ENCODE data around the gene MET. TPM values are rescaled to one million over a fixed set of nuclear protein-coding genes. Genes with fewer than 3 reads are reported as not detected.

The MET gene
- total and polyA plus RNA-seq, 2 donors from 2014 or later, result 13.4 to 225 TPM

- no peak for TF ChIP-seq CTCF (IDR thresholded peaks at IDR 0.05; ENCODE audit: borderline replicate concordance, extremely low read depth, insufficient read depth)
- no peak for FAIRE-seq
- peaks cover 0 to 14% (median 3%) of the 10 kb centered on the region in 3 donors for H3K4me1 ChIP-seq (ENCODE audit: control insufficient read depth in 2 of 3, insufficient read depth in 2 of 3, low read depth in 1 of 3, low read length in 3 of 3)
- H3K4me3 ChIP-seq (ENCODE audit: low read length in 3 of 3), result no peak overlapping the region
- peak in 4 of 5 donors; percentile 60 to 68 (median 61) for DNase-seq
- no peak overlapping the region for H3K9ac ChIP-seq (ENCODE audit: low read length in 3 of 3)
- no peaks in the 10 kb centered on the region for H3K36me3 ChIP-seq (ENCODE audit: control insufficient read depth in 2 of 3, insufficient read depth in 3 of 3, low read length in 3 of 3)
- intact Hi-C loops (cut with DNase I), result no loop called here
- peak overlapping the region in 1 of 2 donors; percentile 36 for H3K27ac ChIP-seq (ENCODE audit: low read depth in 2 of 2, low read length in 2 of 2)
- H3K9me3 ChIP-seq (ENCODE audit: control insufficient read depth in 2 of 3, insufficient read depth in 1 of 3, low read length in 3 of 3), result no peaks in the 10 kb centered on the region
- H3K27me3 ChIP-seq (ENCODE audit: control insufficient read depth, insufficient read depth, low read length), result no peaks in the 10 kb centered on the region
Measured at GRCh38 chr7:116805100-116805544, 133.1 kb downstream of the MET start.

GRCh38 chr7:116806046-116806944 lies 134.3 kb downstream of the MET start:
- Histone ChIP-seq H3K9me3 (ENCODE audit: control insufficient read depth in 2 of 3, insufficient read depth in 1 of 3, low read length in 3 of 3) (no peaks in the 10 kb centered on the region), H3K27me3 (ENCODE audit: control insufficient read depth, insufficient read depth, low read length) (no peaks in the 10 kb centered on the region), H3K36me3 (ENCODE audit: control insufficient read depth in 2 of 3, insufficient read depth in 3 of 3, low read length in 3 of 3) (no peaks in the 10 kb centered on the region), H3K4me3 (ENCODE audit: low read length in 3 of 3) (no peak overlapping the region), H3K9ac (ENCODE audit: low read length in 3 of 3) (peak overlapping the region in 1 of 3 donors; percentile 57), H3K27ac (ENCODE audit: low read depth in 2 of 2, low read length in 2 of 2) (no peak overlapping the region), H3K4me1 (ENCODE audit: control insufficient read depth in 2 of 3, insufficient read depth in 2 of 3, low read depth in 1 of 3, low read length in 3 of 3) (peaks cover 0 to 20% (median 3%) of the 10 kb centered on the region in 3 donors)
- intact Hi-C loops (cut with DNase I), result no loop called here
- FAIRE-seq, result no peak
- DNase-seq, result peak in 2 of 5 donors; percentile 15 to 25
- no peak for TF ChIP-seq CTCF (IDR thresholded peaks at IDR 0.05; ENCODE audit: borderline replicate concordance, extremely low read depth, insufficient read depth)

DNA sequence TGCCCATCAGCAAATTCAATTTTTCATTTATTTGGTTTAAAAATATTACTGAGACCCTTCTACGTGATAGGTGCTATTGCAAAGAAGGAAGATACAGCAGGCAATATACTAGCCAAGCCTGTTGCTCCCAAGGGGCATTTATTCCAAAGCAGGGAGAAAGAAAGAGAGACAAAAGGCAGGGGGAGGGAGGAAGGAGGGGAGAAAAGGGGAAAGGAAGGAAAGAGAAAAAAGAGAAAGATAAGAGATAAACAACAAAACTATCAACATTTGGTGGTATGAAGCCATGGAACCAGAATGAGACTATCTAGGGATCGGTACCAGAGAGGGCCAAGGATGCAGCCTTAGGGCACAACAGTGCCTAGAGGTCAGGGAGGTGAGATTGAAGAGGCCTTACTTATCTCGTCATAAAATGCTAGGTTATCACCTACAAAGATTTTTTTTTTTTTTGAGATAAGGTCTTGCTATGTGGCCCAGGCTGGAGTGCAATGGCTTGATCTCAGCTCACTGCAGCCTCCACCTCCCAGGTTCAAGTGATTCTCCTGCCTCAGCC lies 135.1 kb downstream of the MET start:
- no peak overlapping the region for H3K9ac ChIP-seq (ENCODE audit: low read length in 3 of 3)
- no peak overlapping the region for H3K4me3 ChIP-seq (ENCODE audit: low read length in 3 of 3)
- H3K27ac ChIP-seq (ENCODE audit: low read depth in 2 of 2, low read length in 2 of 2), result no peak overlapping the region
- peaks cover 0 to 21% (median 3%) of the 10 kb centered on the region in 3 donors for H3K4me1 ChIP-seq (ENCODE audit: control insufficient read depth in 2 of 3, insufficient read depth in 2 of 3, low read depth in 1 of 3, low read length in 3 of 3)
- no peak for DNase-seq
- H3K27me3 ChIP-seq (ENCODE audit: control insufficient read depth, insufficient read depth, low read length), result no peaks in the 10 kb centered on the region
- H3K36me3 ChIP-seq (ENCODE audit: control insufficient read depth in 2 of 3, insufficient read depth in 3 of 3, low read length in 3 of 3), result no peaks in the 10 kb centered on the region
- intact Hi-C loops (cut with DNase I), result no loop called here
- H3K9me3 ChIP-seq (ENCODE audit: control insufficient read depth in 2 of 3, insufficient read depth in 1 of 3, low read length in 3 of 3), result no peaks in the 10 kb centered on the region
- no peak for FAIRE-seq
- TF ChIP-seq CTCF (IDR thresholded peaks at IDR 0.05; ENCODE audit: borderline replicate concordance, extremely low read depth, insufficient read depth), result no peak
